Activated naive CD8-positive, alpha-beta T cell treated with anti-CD3 and anti-CD28 coated beads for 36 hours (primary cell): ENCODE results near the gene RASA2. TPM values are rescaled to one million over a fixed set of nuclear protein-coding genes. Genes with fewer than 3 reads are reported as not detected.

ENCODE experiments used
- DNase-seq: peaks from one replicate; pipeline ENCODE4 v3.0.0; 2021
- H3K27ac Mint-ChIP-seq: one replicate; pipeline ENCODE4 v1.8.0; 2022; ENCODE audit warnings: mild to moderate bottlenecking, moderate library complexity, mixed read lengths
- H3K27me3 Mint-ChIP-seq: one replicate; pipeline ENCODE4 v1.8.0; 2022; ENCODE audit warnings: mild to moderate bottlenecking, mixed read lengths
- H3K36me3 Mint-ChIP-seq: one replicate; pipeline ENCODE4 v1.8.0; 2021; ENCODE audit warnings: mild to moderate bottlenecking, mixed read lengths
- H3K4me1 Mint-ChIP-seq: one replicate; pipeline ENCODE4 v1.8.0; 2021; ENCODE audit warnings: mixed read lengths
- H3K4me3 Mint-ChIP-seq: one replicate; pipeline ENCODE4 v1.8.0; 2022; ENCODE audit warnings: mild to moderate bottlenecking, moderate library complexity, mixed read lengths
- H3K9me3 Mint-ChIP-seq: one replicate; pipeline ENCODE4 v1.8.0; 2022; ENCODE audit warnings: mixed read lengths
- total RNA-seq, 2 experiments: library from RNA; stranded (reverse); gene quantifications; one replicate each; pipeline ENCODE4 v1.2.3, GENCODE V29; 2021

Gene RASA2
- total RNA-seq, 2 experiments from 2014 or later: 36.1 to 40.2 TPM

DNA sequence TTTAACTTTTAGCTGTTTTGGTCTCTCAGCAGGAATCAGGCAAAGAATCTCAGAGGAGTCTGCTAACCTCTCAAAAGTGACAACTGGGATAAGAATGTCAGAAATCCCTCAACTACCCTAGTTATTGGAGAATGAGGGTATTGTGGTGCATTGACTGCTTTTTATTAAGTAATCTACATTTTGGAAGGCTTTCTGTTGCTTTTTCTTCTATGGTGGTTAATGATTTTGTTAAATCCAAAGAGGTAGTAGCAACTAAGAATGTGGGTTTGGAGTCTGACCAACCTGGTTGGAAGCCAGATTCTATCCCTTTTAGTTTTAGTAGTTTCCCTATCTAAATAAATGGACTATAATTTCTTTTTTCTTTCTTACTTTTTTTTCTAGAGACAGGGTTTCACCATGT, 156.6 kb downstream of the RASA2 start:
- no peak for DNase-seq
- no peaks in the 10 kb centered on the region for H3K4me1 Mint-ChIP-seq
- H3K36me3 Mint-ChIP-seq: no peaks in the 10 kb centered on the region
- H3K4me3 Mint-ChIP-seq: no peak overlapping the region
- no peaks in the 10 kb centered on the region for H3K27me3 Mint-ChIP-seq
- no peaks in the 10 kb centered on the region for H3K9me3 Mint-ChIP-seq
- H3K27ac Mint-ChIP-seq: no peak overlapping the region

DNA sequence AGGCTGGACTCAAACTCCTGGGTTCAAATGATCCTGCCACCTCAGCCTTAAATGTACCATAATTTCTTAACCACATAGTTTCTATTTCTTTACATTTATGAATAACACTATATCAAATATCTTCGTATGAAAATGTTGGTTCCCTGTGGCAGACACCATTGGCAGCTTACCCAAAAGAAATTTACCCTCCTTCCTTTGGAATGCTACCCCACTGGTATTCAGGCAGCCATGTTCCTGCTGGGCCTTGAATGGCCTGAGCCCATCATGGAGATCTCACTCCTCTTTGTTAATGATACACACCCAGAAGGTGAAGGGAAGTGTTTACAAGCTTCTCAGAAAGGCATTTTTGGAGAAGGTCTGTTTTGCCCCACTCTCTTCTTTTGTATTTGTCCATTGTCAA, 157.0 kb downstream of the RASA2 start:
- H3K4me3 Mint-ChIP-seq: no peak overlapping the region
- no peaks in the 10 kb centered on the region for H3K27me3 Mint-ChIP-seq
- H3K36me3 Mint-ChIP-seq: no peaks in the 10 kb centered on the region
- H3K27ac Mint-ChIP-seq: no peak overlapping the region
- H3K4me1 Mint-ChIP-seq: no peaks in the 10 kb centered on the region
- DNase-seq: no peak
- no peaks in the 10 kb centered on the region for H3K9me3 Mint-ChIP-seq

- Mint-ChIP-seq H3K36me3 (no peaks in the 10 kb centered on the region), H3K27ac (no peak overlapping the region), H3K4me1 (no peaks in the 10 kb centered on the region), H3K4me3 (no peak overlapping the region), H3K9me3 (no peaks in the 10 kb centered on the region), H3K27me3 (no peaks in the 10 kb centered on the region)
- DNase-seq: peak; percentile 62
These were observed 158.1 kb downstream of the RASA2 start for GRCh38 chr3:141644931-141645330.

DNA sequence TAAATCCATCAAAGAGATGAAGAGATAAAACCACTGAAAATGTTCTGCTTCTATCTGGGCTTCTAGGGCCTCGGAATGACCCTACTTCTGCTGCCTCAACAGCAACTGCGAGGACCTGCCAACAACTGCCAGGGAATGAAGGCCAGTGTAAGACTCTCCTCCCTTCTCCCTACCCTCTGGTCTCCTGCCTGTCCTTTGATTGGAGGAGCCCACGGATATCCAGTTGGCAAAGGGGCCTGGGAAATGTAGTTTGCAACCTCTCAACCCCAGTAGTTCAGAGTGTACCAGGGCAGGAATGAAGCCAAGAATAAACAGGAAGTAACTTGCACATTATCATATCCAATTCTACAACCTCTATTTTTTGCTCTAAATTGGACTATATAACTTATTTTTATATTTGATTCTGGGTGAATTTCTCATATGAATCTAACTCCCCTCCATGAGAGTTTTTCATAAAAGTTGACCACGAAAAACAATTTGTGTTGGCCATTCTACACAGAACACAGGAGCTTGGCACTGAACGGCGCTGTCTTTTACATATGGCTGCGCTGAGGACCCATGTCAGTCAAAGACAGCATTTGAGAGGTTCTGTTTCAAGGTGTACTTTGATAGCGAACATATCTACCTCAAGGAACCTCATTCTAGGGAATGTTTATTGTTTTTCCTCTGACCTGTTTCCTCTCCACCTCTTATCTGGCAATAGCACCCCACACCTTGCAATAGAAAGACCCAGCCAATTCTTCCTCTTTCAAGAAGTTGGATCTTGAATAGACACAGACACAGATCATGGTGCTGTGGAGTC, 160.1 kb downstream of the RASA2 start:
- no peaks in the 10 kb centered on the region for H3K36me3 Mint-ChIP-seq
- no peaks in the 10 kb centered on the region for H3K9me3 Mint-ChIP-seq
- no peaks in the 10 kb centered on the region for H3K27me3 Mint-ChIP-seq
- no peak overlapping the region for H3K27ac Mint-ChIP-seq
- DNase-seq: no peak
- no peaks in the 10 kb centered on the region for H3K4me1 Mint-ChIP-seq
- no peak overlapping the region for H3K4me3 Mint-ChIP-seq

DNA sequence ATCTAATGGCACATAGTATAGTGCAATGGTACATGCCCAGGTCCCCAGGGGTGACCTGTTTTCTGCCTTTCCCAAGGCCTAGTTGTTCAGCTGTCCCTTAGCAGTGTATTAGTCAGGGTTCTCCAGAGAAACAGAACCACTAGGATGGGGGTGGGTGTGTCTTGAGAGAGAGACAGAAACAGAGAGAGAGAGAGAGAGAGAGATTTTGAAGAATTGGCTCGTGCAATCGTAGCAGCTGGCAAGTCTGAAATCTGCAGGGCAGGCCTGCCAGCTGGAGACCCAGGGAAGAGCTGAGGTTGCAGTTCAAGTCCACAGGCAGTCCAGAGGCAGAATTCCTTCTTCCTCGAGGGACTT, 160.7 kb downstream of the RASA2 start:
- Mint-ChIP-seq H3K27me3 (no peaks in the 10 kb centered on the region), H3K27ac (no peak overlapping the region), H3K4me1 (no peaks in the 10 kb centered on the region), H3K9me3 (no peaks in the 10 kb centered on the region), H3K4me3 (no peak overlapping the region), H3K36me3 (no peaks in the 10 kb centered on the region)
- no peak for DNase-seq

DNA sequence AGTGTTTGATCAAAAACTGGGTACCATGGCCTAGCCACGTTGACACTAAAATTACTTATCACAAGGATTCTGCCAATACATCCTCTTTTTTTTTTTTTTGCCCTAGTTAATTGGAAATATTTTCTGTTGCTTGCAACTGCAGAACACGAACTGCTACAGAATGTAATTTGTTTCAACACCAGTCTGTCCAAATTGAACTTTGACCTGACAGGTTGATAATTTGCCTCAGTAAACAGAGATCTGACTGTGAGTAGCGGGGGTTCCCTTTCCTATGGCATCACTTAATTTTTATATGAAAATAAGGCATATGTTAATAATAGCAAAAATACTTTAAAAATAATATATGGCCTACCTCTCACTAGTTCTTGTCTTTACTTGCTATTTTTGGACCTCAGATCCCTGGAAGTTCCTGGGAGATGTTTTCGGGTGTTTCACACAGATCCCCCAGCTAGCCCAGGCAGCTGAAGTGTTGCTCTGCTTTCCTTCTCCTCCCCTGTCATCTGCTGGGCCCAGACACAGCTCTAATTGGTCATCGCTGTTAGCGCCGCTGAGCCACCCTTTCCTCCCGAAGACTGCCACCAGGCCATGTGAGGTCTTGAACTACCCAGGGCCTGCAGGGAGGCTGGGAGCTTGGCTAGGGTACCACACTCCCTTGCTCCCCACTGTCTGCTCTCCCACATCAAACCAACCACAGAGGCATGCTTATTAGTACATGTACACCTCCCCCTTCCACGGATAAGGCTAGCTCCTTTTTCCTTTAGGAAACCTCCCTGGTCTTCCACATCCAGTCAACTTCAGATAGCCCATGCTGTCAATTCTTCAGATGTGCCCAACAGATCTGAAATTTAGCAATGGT, 161.5 kb downstream of the RASA2 start:
- Mint-ChIP-seq H3K27me3 (no peaks in the 10 kb centered on the region), H3K9me3 (no peaks in the 10 kb centered on the region), H3K4me1 (no peaks in the 10 kb centered on the region), H3K36me3 (no peaks in the 10 kb centered on the region), H3K27ac (no peak overlapping the region), H3K4me3 (no peak overlapping the region)
- DNase-seq: no peak

GRCh38 chr3:141649871-141650270, 163.0 kb downstream of the RASA2 start:
- H3K36me3 Mint-ChIP-seq: no peaks in the 10 kb centered on the region
- H3K9me3 Mint-ChIP-seq: no peaks in the 10 kb centered on the region
- no peak overlapping the region for H3K4me3 Mint-ChIP-seq
- H3K27me3 Mint-ChIP-seq: no peaks in the 10 kb centered on the region
- no peak for DNase-seq
- H3K27ac Mint-ChIP-seq: no peak overlapping the region
- H3K4me1 Mint-ChIP-seq: no peaks in the 10 kb centered on the region

- no peaks in the 10 kb centered on the region for H3K9me3 Mint-ChIP-seq
- no peaks in the 10 kb centered on the region for H3K36me3 Mint-ChIP-seq
- no peak overlapping the region for H3K4me3 Mint-ChIP-seq
- no peaks in the 10 kb centered on the region for H3K27me3 Mint-ChIP-seq
- no peaks in the 10 kb centered on the region for H3K4me1 Mint-ChIP-seq
- no peak overlapping the region for H3K27ac Mint-ChIP-seq
- no peak for DNase-seq
These were observed 164.0 kb downstream of the RASA2 start for GRCh38 chr3:141650783-141651182.

DNA sequence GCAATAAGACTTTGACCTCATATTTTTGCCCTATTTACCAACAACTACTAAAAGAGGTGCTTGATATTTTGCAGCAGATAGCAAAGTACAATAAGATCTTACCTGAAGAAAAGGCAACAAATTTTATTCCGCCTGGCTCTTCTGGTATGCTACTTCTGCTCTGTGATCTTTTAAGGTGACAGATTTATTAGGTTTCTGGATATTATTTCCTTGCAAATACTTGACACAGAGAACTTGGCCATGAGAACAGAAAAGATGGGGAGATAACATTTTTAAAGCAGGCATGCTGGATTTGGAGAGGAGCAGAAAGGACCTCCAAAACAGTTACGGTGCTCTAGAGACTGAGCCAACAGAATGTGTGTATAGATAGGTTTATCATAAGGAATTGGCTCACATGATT, 164.6 kb downstream of the RASA2 start:
- Mint-ChIP-seq H3K27me3 (no peaks in the 10 kb centered on the region), H3K9me3 (no peaks in the 10 kb centered on the region), H3K4me1 (no peaks in the 10 kb centered on the region), H3K27ac (no peak overlapping the region), H3K36me3 (no peaks in the 10 kb centered on the region), H3K4me3 (no peak overlapping the region)
- no peak for DNase-seq

GRCh38 chr3:141652349-141652748, 165.5 kb downstream of the RASA2 start:
- no peak overlapping the region for H3K4me3 Mint-ChIP-seq
- no peaks in the 10 kb centered on the region for H3K4me1 Mint-ChIP-seq
- peaks cover 2% of the 10 kb centered on the region for H3K27me3 Mint-ChIP-seq
- no peaks in the 10 kb centered on the region for H3K36me3 Mint-ChIP-seq
- H3K9me3 Mint-ChIP-seq: no peaks in the 10 kb centered on the region
- DNase-seq: no peak
- no peak overlapping the region for H3K27ac Mint-ChIP-seq

GRCh38 chr3:141653847-141654246, 167.0 kb downstream of the RASA2 start:
- H3K27ac Mint-ChIP-seq: no peak overlapping the region
- no peaks in the 10 kb centered on the region for H3K4me1 Mint-ChIP-seq

GRCh38 chr3:141655801-141656200, 169.0 kb downstream of the RASA2 start:
- Mint-ChIP-seq H3K4me3 (no peak overlapping the region), H3K27me3 (peaks cover 34% of the 10 kb centered on the region), H3K9me3 (no peaks in the 10 kb centered on the region), H3K4me1 (peaks cover 2% of the 10 kb centered on the region), H3K27ac (no peak overlapping the region), H3K36me3 (no peaks in the 10 kb centered on the region)
- DNase-seq: no peak

More at GRCh38 chr3:141653847-141654246, 167.0 kb downstream of the RASA2 start:
- Mint-ChIP-seq H3K27me3 (peaks cover 15% of the 10 kb centered on the region), H3K9me3 (no peaks in the 10 kb centered on the region), H3K4me3 (no peak overlapping the region), H3K36me3 (no peaks in the 10 kb centered on the region)
- no peak for DNase-seq

GRCh38 chr3:141656771-141657170, 169.9 kb downstream of the RASA2 start:
- DNase-seq: no peak
- Mint-ChIP-seq H3K9me3 (no peaks in the 10 kb centered on the region), H3K4me1 (peaks cover 2% of the 10 kb centered on the region), H3K27me3 (peaks cover 44% of the 10 kb centered on the region), H3K36me3 (no peaks in the 10 kb centered on the region), H3K4me3 (no peak overlapping the region), H3K27ac (no peak overlapping the region)

DNA sequence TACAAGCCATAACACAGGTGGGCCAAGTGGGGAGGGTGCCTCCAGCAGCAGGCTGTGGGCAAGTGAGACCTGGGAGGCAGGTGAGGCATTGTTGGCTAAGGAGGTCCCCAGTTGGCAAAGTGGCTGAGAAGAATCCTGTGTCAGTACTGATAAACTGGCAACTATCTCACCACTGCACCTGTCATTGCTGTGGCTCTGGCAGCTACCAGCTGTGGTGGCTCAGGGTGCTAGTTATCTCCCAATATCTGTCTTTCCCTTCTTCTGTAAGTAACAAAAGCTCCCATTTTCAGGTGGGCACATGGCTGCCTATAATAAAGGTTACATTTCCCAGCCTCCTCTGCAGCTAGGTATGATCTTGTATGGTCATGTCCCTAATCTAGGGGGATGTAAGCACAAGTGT, 170.7 kb downstream of the RASA2 start:
- no peaks in the 10 kb centered on the region for H3K9me3 Mint-ChIP-seq
- no peak overlapping the region for H3K27ac Mint-ChIP-seq
- no peaks in the 10 kb centered on the region for H3K36me3 Mint-ChIP-seq
- peaks cover 51% of the 10 kb centered on the region for H3K27me3 Mint-ChIP-seq
- no peak overlapping the region for H3K4me3 Mint-ChIP-seq
- H3K4me1 Mint-ChIP-seq: peaks cover 2% of the 10 kb centered on the region
- DNase-seq: no peak

GRCh38 chr3:141659821-141660613, 173.2 kb downstream of the RASA2 start:
- peaks cover 66% of the 10 kb centered on the region for H3K27me3 Mint-ChIP-seq
- peaks cover 2% of the 10 kb centered on the region for H3K4me1 Mint-ChIP-seq

More at GRCh38 chr3:141659821-141660613, 173.2 kb downstream of the RASA2 start:
- Mint-ChIP-seq H3K36me3 (no peaks in the 10 kb centered on the region), H3K9me3 (no peaks in the 10 kb centered on the region), H3K4me3 (peak overlapping the region; percentile 74), H3K27ac (no peak overlapping the region)
- peak; percentile 5 for DNase-seq
